HG03175 (cell line): ENCODE measurements around the gene REG3A.

ENCODE experiments used
- ATAC-seq: cut with Tn5 transposase; IDR thresholded peaks from one replicate; pipeline ENCODE4 v1.9.1; 2021; ENCODE audit warnings: mild to moderate bottlenecking, moderate library complexity; ENCODE audit not compliant: unreplicated experiment

The REG3A gene

DNA sequence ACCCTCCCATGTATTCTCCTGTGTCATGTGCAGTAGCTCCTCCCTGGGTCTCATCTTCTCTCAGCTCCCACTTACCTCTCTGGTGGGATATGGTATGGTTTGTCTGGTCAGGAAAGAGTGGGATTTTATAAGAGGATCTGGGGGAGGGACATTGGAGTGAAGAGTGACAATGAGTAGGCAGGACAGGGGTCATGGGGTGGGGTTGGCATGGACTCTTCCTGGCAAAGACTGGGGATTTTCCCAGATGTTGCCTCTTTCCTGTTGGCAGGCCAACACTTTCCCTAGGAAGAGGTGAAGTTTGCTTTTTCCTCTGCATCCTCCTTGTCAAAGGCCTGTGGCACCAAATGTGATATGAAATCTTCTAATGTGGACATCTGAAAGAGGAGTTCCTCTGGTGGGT lies at the start of gene REG3A:
TSS of gene REG3A (minus strand) at position 101 of the 400 bp plus-strand sequence. CDS start 348 bp downstream, outside the sequence.
- ATAC-seq, result no peak

DNA sequence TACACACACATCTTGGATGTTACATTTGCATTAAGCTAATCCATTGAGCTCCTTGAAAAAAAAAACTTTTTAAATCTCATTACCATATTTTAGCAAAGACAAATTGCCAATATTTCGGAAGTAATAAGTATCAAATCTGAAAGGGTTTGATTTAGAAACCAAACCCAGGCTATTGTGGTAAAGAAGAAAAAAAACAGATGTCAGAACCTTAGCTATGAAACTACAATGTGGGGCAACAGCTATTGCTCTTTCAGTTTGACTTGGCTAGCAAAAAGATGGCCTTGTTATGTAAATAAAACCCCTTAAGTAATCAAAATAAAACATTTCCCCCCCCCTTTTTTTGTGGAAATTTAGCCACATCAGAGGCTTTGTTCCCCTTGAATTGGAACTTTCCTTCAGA lies 41.2 kb upstream of the REG3A start:
- no peak for ATAC-seq

DNA sequence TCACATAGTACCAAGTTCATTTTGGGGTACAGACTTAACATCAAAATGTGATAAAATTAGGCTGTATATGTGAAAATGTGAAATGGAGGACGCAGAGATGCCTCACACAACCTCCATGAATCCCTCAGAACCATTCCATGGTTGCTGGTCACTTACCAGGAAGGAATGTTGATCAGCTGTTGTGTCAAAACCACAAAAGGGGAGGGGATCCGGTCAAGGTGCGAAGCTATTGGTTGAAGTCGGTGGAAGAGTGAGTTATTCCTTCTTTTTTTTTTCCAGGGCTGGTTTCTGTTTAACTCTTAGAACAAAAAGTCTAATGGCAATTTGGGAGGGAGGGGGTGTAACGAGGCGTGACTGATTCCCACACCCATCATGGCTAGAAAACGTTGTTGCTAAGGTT lies 32.3 kb upstream of the REG3A start:
- no peak for ATAC-seq

DNA sequence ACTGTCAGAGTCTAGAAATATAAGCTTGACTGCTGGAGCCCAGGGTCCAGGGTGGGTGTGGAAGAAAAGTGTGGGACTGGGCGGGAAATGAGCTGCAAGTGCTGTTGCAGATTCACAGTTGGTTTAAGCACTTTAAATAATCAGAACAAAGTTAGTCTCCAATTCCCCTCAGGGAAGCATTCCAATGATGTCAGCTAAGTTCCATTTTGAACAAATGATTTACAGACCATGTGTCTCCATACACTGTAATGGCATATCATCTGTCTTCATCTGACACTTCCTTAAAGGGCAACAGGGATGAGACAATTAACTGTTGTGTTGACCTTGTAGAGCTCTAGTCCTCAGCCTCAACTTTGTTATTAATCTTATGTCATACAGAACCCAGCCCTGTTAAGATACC lies 31.5 kb upstream of the REG3A start:
- no peak for ATAC-seq

DNA sequence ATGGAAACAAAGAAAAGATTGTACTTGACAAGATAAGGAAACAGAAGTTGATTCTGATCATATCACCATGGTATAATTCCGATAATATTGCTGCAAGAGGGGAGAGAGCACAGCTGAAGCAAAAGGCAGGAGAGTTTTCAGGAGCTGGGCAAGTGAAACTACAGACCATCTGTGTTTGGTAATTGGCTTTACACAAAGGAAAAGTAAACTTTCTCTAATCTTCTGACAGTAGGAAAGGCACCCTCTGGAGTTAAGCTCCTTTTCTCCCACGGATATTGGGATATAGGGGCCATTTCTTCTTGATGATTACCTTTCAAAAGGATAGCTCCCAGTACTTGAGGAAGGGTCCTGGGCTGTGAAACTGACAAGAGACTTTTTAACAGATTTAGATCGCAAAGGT lies 29.9 kb upstream of the REG3A start:
- ATAC-seq, result no peak

DNA sequence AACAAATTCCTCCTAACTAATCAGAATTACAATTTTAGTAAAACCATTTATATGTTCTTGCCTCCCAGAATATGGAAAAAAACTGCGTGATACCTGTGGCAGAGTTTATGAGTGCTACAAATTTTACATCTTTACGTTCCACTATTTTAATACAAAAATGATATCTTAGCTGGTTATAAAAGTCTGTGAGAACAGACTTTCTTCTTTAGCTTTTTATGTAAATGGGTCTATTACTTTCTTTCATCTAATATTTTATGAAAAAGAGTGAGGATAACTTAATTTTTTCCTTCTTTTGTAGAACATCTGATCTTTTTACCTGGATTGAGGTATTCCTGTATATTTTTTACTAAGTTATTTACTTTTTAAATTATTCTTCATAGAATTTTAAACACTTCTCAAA lies 22.1 kb upstream of the REG3A start:
- no peak for ATAC-seq

DNA sequence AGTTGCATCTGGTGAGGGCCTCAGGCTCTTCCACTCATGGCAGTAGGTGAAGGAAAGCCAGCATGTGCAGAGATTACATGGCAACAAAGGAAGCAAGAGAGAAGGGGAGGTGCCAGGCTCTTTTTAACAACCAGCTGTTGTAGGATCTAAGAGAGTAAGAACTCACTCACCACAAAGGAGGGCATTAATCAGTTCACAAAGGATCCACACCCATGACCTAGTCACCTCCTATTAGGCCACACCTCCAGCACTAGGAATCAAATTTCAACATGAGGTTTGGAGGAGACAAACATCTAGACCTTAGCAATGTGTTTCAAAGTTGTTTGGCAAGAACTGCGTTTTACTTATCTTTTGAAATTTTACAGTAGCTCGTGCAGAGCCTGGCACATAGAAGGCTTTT lies 20.5 kb upstream of the REG3A start:
- ATAC-seq, result no peak

DNA sequence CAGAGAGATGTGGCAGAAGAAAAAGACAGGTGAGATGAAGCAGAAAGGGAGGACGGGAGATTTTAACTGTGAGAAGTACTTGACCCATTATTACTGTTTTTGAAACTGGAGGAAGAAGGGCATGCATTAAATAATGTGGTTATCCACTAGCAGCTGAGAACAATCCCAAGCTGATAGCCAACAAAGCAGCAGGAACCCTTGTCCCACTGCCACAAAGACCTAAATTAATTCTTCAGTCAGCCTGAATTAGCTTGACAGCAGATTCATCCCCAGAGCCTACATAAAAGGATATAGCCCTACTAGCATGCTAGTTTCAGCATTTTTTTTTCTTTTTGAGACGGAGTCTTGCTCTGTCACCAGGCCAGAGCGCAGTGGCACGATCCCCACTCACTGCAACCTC lies 19.5 kb upstream of the REG3A start:
- no peak for ATAC-seq

DNA sequence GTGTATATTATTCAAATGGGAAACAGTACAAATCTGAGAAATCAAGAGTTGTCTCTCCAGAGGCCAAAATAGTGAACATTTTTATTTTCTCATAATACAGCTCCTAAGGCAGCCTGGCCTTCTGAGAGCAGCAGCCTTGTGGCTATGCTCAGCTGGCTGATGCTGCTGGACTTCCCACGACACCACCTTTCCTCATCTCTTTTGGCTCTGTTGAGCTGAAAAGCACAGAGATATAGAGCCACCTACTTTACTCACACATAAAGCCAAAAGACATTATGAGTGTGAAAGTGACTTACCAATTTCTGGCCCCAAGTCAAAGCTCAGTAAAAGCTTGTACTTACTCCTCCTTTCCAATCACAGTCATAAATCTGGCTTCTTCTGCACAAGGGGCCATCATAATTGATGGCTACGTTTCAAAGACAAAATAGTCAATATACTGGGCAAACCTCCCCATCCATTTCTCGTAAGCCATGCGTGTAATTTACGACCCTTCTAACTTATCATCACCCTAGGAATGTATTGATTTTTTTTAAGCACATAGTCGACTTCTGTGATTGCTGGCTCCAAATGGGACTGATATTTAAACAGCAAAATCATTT lies 18.6 kb upstream of the REG3A start:
- ATAC-seq, result no peak

DNA sequence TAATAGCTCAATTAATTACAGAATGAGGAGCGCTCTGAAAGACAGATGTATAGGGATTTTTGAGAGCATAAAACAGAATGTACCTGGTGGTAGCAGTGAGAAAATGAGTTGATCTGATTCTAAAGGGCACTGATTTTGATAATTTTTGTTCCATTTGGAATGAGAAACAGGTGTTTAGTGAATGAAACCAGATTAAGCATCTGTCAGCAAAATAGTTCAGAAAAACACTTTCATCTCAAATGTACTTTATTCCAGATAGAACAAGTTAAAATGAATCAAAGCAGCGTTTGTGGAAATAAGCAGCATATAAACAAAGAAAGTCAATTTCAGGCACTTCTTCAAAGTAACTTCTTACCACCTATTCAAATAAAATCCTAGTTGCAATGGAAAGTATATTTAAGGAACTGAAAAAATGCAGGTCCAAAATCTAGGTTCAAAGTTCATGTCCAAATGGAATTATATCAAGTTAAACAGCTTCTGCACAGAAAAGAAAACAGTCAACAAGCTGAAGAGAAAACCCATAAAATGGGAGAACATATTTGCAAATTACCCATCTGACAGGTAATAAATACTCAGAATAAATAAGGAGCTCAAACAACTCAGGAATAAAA lies 11.9 kb upstream of the REG3A start:
- ATAC-seq, result no peak

DNA sequence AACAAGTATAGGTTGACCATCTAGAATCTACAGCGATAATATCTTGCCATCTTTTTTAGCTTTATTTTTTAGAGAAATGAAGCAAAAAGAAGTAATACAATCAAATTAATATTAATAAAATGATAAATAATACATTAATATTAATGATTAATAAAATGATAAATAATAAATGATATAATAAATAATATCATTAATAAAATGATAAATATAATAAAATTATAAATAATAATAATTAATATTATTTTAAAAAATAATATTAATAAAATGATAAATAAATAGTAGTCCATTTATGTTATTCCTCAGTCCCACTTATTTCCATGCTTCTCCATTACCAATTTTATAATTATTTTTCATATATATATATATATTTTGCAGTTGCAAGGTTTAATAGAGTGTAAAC lies 3.2 kb upstream of the REG3A start:
- no peak for ATAC-seq

DNA sequence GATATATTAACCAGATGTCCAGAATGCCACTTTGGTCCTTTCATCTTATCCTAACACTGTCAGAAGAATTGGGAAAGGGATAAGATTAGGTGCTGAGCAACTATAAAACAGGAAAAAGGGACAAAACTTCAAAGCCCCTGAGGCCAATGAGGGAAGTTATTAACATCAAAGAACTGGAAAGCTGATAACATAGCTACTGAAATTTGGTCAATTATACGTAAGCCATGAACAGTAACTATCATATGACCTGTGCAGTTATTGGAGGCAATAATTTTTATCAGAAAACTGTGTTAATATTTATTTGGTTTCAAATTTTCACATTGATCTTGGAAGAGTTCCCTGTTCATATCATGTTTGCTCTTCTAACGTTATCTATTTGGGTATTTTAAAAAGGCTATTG lies 2.6 kb upstream of the REG3A start:
- ATAC-seq, result no peak

DNA sequence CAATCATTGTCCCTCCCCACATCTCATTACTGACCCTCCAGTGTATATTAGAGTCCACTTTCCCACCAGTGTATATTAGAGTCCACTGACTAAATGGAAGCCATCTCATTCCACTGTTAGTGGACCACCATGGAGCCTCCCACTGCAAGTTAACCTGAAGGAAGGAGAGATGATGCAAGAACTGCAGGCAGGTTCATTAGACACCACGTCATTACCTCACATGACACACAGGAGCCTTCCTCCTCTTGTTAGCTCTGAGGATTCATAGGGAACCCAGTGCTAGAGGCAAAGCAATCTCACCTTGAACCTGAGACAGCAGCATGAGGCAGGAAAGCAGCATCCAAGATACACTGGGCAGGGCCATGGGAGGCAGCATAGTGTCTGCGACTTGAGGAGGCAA lies 523 bp downstream of the REG3A start:
- ATAC-seq, result no peak

DNA sequence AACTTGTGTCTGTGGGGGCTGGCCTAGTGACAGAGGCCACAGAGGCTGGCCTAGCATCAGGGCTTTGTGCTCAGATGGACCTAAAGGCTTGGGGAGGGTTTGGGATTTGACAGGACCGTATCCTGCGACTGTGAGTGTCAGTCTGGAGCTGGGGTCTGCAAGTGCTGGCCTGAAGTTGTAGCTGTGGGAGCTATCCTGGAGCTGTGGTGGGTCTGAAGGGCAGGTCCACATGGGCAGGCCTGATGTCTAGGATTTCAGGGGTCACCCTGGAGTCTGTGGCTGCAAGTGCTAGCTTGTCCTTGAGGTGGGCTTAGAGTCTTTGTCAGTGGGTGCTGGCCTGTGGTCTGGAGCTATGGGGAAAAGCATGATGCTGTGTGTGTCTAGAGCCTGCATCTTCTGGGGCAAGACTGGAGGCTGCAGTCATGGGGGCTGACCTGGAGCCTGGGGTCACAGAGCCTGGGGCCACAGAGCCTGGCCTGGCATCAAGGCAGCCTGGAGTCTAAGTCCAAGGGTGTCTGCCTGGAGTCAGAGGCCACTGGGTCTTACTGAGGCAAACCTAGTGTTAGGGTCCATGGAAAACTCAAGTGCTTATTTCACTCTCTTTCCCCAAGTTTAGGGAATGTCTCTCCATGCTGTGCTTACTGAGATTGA lies 3.6 kb downstream of the REG3A start:
- ATAC-seq, result no peak

DNA sequence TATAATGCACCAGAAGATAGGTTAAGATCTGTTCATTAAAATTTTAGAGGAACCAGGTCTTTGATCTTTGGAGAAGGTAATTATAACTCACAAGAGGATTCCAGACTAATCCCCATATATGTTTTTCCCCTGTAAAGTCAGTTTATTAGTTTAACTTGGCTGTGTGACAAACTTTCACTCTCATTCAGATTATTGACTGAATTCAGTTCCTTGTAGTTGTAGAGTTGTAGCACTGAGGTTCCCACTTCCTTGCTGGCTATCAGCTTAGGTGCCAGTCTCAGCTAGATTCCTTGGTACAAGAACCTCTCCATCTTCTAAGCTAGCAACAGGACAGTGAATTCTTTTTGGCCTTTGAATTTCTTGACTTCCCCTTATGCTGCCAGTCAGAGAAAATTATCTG lies 20.1 kb downstream of the REG3A start:
- no peak for ATAC-seq

DNA sequence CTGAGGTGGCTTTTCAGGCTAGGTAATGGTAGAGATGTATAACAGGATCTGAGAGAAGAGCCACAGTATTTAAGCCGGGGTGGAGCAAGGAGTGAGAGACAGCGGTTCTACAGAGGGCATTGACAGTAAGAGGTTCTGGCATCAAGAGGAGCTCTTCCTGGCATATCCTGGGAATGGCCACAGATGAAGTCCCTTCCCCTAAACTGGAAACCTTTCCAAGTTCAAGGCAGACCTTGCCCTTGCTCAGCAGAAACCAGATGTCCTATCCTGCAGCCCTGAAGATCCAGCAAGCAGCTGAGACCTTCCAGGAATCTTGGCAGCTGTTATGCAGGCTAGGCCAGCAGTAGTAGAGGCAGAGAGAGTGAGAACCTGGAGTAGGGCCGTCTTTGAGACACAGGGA lies 21.2 kb downstream of the REG3A start:
- no peak for ATAC-seq

DNA sequence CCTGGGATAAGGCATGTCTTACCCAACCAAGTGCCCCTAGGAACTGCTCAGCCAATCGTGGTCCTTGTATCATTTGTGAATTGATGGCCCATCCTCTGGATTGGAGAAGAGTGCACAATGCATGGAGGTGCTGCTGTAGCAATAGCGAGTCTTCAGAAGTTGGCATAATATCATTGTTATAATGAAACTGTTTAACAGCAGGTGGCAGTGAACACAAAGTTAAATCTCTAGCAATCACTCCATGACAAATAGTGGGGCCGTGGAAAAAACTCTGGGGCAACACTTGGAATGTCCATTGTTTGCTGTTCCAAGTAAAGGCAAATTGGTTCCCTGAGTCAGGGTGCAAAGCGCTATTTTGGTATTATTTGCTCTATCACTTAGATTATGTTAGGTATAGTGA lies 27.9 kb downstream of the REG3A start:
- ATAC-seq, result no peak

DNA sequence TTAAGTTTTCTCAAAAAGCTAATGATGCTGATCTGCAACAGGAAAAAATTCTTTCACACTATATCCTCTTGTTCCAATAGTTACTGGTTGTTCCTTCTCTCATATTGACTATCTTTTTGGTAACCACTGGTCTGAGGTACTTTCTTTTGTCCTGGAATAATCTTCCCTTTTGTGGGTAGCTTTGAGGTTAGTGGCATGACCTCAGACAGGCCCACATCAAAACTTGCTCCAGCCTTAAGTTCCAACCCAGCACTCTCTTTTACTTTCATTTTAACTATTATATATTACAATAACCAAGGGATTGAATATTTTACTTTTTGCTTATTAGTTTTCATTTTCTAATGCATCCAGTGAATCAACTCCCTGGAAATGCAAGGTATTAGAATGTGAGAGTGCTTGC lies 29.7 kb downstream of the REG3A start:
- no peak for ATAC-seq

DNA sequence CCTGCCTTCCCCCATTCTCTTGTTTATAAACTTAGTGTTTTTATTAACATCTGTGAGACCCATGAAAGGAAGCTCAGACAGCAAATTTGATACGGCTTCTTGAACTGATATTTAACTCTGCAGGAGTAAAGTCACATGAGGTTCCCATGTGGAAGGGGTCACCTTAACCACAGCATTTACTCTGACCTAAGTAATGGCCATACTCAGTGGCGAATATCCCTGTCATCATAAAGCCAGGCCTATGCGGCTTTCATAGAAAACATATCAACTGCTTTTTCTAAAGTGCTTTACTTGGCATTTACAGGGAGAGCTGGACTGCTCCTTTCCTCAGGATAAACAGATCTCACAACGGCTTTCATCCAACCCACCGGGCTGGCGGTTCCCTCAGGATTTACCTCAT lies 30.3 kb downstream of the REG3A start:
- ATAC-seq, result no peak

DNA sequence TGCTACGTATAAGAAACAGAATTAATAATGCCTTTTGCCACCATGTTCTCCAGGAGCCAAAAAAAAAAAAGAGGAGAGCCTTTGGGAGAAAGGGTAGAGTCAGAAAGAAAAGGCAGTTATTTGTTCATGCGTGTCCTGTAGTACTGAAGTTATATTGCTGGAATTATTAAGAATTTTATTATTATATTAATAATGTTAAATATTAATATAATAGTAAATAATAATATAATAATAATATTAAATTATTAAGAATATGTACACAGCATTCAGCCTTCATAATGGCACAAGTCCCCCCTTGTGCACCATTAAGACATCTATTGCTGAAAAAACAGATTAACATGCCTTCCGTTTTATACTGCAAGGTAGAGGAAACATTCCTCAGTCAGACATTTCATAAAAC lies 31.1 kb downstream of the REG3A start:
- ATAC-seq, result no peak

DNA sequence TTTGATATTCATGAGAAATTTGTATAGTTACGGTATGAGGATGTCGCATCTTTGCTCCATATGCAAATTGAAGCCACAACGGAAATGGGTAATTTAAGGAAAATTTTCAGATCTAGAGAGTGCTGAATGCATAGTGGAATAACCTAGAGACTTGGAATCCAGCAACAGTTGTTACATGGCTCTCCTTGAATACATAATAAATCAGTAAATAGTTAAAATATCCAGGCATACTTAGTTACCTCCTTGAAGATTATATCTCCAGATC lies 33.9 kb downstream of the REG3A start:
- no peak for ATAC-seq

DNA sequence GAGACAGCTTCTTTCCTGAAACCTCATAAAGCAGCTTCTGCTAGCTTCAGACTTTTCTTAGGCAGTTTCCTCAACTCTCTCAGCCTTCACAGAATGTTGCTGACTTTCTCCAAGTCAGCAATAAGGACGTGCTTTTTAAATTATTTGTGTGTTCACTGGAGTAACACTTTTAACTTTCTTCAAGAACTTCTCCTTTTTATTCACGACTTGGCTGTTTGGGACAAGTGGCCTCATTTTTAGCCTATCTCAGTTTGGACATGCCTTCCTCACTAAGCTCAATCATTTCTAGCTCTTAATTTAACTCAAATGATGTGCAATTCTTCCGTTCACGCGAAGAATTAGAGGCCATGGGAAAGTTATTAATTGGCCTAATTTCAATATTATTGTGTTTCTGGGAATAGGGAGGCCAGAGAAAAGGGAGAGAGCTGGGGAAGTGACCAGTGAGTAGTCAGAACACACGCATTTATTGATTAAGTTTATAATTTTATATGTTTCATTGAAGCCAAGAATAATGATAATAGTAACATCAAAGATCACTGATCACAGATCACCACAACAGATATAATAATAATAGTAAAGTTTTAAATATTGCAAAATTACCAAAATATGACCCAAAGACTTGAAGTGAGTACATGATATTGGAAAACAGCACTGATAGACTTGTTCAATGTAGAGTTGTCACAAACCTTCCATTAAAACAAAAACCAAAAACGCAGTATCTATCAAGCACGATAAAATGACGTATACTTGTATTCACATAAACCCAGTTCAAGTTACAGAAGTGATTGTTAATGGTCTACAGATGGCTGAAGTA lies 34.4 kb downstream of the REG3A start:
- ATAC-seq, result no peak
